ENCODE measurements around the gene MRC2.

DNA sequence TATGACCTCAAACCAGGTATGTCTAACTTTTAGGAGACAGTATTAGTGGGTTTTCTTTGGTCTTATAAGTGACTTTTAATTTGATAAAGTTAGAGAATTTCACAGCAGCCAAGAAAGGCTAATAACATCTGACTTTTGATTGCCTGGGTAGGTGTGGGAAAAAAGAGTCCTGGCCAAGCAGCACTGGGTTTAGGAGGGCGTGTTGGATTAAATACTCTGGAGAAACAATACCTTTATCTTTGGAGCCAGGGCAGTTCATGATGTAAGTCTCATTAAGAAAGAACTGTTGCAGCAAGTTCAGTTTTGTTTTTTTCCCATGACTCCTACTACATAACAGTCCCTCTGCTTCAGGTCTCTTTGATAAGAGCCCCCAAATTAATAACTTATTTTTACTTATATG, 26.7 kb upstream of the MRC2 start:
- TF ChIP-seq EZH2 (IDR thresholded peaks at IDR 0.05; ENCODE audit: insufficient read depth, poor library complexity, severe bottlenecking), result no peak
- no peak for TF ChIP-seq EZH2phosphoT487 (IDR thresholded peaks at IDR 0.05; ENCODE audit: insufficient read depth, low read depth)

Measured in GM23248 (cell line).